Measurements from ENCODE around the gene CMIP.

DNA sequence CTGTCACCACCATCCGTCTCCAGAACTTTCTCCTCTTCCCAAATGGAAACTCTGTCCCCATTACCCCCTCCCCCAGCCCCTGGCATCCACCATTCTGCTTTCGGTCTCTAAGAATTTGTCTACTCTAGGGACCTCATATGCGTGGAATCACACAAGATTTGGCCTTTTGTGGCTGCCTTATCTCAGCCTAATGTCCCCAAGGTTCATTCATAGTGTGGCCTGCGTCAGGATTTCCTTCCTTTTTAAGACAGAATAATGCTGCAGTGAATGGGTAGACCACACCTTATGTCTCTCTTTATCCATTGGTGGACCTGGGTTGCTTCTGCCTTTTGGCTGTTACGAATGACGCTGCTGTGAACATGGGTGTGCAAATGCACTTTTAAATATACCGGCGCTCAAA lies 194.7 kb downstream of the CMIP start:
- TF ChIP-seq, protein P1, sequence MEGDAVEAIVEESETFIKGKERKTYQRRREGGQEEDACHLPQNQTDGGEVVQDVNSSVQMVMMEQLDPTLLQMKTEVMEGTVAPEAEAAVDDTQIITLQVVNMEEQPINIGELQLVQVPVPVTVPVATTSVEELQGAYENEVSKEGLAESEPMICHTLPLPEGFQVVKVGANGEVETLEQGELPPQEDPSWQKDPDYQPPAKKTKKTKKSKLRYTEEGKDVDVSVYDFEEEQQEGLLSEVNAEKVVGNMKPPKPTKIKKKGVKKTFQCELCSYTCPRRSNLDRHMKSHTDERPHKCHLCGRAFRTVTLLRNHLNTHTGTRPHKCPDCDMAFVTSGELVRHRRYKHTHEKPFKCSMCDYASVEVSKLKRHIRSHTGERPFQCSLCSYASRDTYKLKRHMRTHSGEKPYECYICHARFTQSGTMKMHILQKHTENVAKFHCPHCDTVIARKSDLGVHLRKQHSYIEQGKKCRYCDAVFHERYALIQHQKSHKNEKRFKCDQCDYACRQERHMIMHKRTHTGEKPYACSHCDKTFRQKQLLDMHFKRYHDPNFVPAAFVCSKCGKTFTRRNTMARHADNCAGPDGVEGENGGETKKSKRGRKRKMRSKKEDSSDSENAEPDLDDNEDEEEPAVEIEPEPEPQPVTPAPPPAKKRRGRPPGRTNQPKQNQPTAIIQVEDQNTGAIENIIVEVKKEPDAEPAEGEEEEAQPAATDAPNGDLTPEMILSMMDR (IDR thresholded peaks at IDR 0.05) = no peak
- TF ChIP-seq EP300 (IDR thresholded peaks at IDR 0.05; ENCODE audit: low read depth) (no peak), POLR2AphosphoS5 (IDR thresholded peaks at IDR 0.05) (no peak)

Data from transverse colon (tissue), 4 donors.